GM12878 (cell line): Measurements from ENCODE around the gene SCRN2. TPM values are rescaled to one million over a fixed set of nuclear protein-coding genes. Genes with fewer than 3 reads are reported as not detected.

Experiments
- ATAC-seq: fragments of 200-7000 bp; cut with Tn5 transposase; 3 replicates; pipeline ENCODE4 v1.9.1; 2020; ENCODE audit warnings: mild to moderate bottlenecking, moderate library complexity
- BruUV-seq: library from RNA; stranded (reverse); fragments of 400-500 nt; replicated peaks from 2 replicates; lab custom pipeline; 2021; lab: Mats Ljungman, UMichigan
- CTCF ChIA-PET: fragments of 300-600 bp; sonication (Branson Sonifier 250); formaldehyde crosslinking; extraction: SDS; loops from one replicate; lab custom pipeline; 2021; ENCODE audit warnings: inconsistent platforms; lab: Yijun Ruan, JAX
- POLR2A ChIA-PET: fragments of 350-600 bp; formaldehyde crosslinking; extraction: SDS; loops from one replicate; lab custom pipeline; 2021; ENCODE audit warnings: inconsistent platforms; lab: Charles Lee
- RAD21 ChIA-PET: fragments of 300-600 bp; sonication (Branson Sonifier 250); formaldehyde crosslinking; loops from one replicate; lab custom pipeline; 2023; ENCODE audit warnings: antibody characterized with exemption; ENCODE audit not compliant: unreplicated experiment; lab: Charles Lee
- SMC1A ChIA-PET: fragments of 300-600 bp; sonication (Branson Sonifier 250); formaldehyde crosslinking; loops from one replicate; lab custom pipeline; 2023; ENCODE audit not compliant: unreplicated experiment, uncharacterized antibody; lab: Charles Lee
- DNase-seq: peaks from one replicate; pipeline ENCODE4 v3.0.0-alpha.2; 2011; ENCODE audit warnings: low read depth, low spot score
- FAIRE-seq: peaks from 3 replicates; lab custom pipeline; 2011; peaks lifted over from hg19 to GRCh38; lab: Jason Lieb, UNC
- H2AFZ ChIP-seq: 2 replicates; pipeline ENCODE4 v1.6.0; 2011; ENCODE audit warnings: low read depth, low read length, control low read depth; ENCODE audit not compliant: control insufficient read depth
- H3K27ac ChIP-seq: 2 replicates; pipeline ENCODE4 v1.5.1; 2011; ENCODE audit warnings: control low read depth; ENCODE audit not compliant: control insufficient read depth, insufficient read depth
- H3K27me3 ChIP-seq, 2 experiments: replicated peaks in 1 of 2; 2 replicates each; pipeline versions ENCODE4 v1.6.0 to v1.6.1; 2011; ENCODE audit warnings: low read length in 1 of 2; ENCODE audit not compliant: control insufficient read depth in 2 of 2, insufficient read depth in 2 of 2
- H3K36me3 ChIP-seq, 2 experiments: 2 replicates each; pipeline ENCODE4 v1.5.1; 2011; ENCODE audit warnings: low read length in 1 of 2; ENCODE audit not compliant: control insufficient read depth in 2 of 2, insufficient read depth in 2 of 2
- H3K4me1 ChIP-seq: 2 replicates; pipeline ENCODE4 v1.6.1; 2011; ENCODE audit warnings: mild to moderate bottlenecking, low read length, moderate library complexity, mixed read lengths; ENCODE audit not compliant: control insufficient read depth, insufficient read depth
- H3K4me2 ChIP-seq: 2 replicates; pipeline ENCODE4 v1.6.0; 2011; ENCODE audit warnings: control low read depth; ENCODE audit not compliant: control insufficient read depth, insufficient read depth
- H3K4me3 ChIP-seq: fragments of 200-600 bp; sonication (generic); 2 replicates; pipeline ENCODE4 v1.5.1; 2016
- H3K79me2 ChIP-seq: 2 replicates; pipeline ENCODE4 v1.6.0; 2011; ENCODE audit warnings: low read length; ENCODE audit not compliant: control insufficient read depth, insufficient read depth
- H3K9ac ChIP-seq: 2 replicates; pipeline ENCODE4 v1.8.0; 2011; ENCODE audit warnings: low read length, control low read depth, mixed read lengths; ENCODE audit not compliant: control insufficient read depth, insufficient read depth
- H3K9me3 ChIP-seq: replicated peaks from 3 replicates; pipeline ENCODE4 v1.5.1; 2011; ENCODE audit warnings: mild to moderate bottlenecking, low read length; ENCODE audit not compliant: control insufficient read depth, insufficient read depth
- H4K20me1 ChIP-seq: 2 replicates; pipeline ENCODE4 v1.6.0; 2011; ENCODE audit not compliant: control insufficient read depth, insufficient read depth
- BCLAF1 ChIP-seq: fragments of 450-650 bp; IDR thresholded peaks from 2 replicates; pipeline ENCODE4 v1.6.1; 2017; ENCODE audit warnings: antibody characterized with exemption, mild to moderate bottlenecking, moderate library complexity
- BRCA1 ChIP-seq: IDR thresholded peaks from 2 replicates; pipeline ENCODE4 v1.6.1; 2011; ENCODE audit warnings: low read depth, low read length, improper control_type of control experiment
- E2F8 ChIP-seq: fragments of 450-650 bp; IDR thresholded peaks from 2 replicates; pipeline ENCODE4 v1.6.1; 2018; ENCODE audit warnings: mild to moderate bottlenecking, low read depth, moderate library complexity; ENCODE audit not compliant: partially characterized antibody
- EP300 ChIP-seq, 2 experiments: fragments of 150-350 bp in 1 of 2; IDR thresholded peaks; 2 replicates each; pipeline ENCODE4 v1.6.1; 2011 to 2012; ENCODE audit warnings: low read depth in 2 of 2, low read length in 2 of 2, borderline replicate concordance in 1 of 2, improper control_type of control experiment in 1 of 2, inconsistent platforms in 1 of 2; ENCODE audit not compliant: control insufficient read depth in 1 of 2
- HSF1 ChIP-seq: fragments of 150-350 bp; IDR thresholded peaks from 2 replicates; pipeline ENCODE4 v1.6.1; 2014; ENCODE audit warnings: mild to moderate bottlenecking, low read depth, low read length
- NR2F1 ChIP-seq: fragments of 450-650 bp; conservative IDR thresholded peaks from 2 replicates; pipeline ENCODE4 v1.6.1; 2017; ENCODE audit warnings: mild to moderate bottlenecking
- POU2F2 ChIP-seq: IDR thresholded peaks from 3 replicates; pipeline ENCODE4 v1.6.1; 2011; ENCODE audit warnings: low read depth, mild to moderate bottlenecking, low read length, borderline replicate concordance
- PRDM15 ChIP-seq: fragments of 450-650 bp; formaldehyde crosslinking; IDR thresholded peaks from 2 replicates; pipeline ENCODE4 v1.4.0; 2020; ENCODE audit warnings: mild to moderate bottlenecking, moderate library complexity
- SMAD5 ChIP-seq: IDR thresholded peaks from 2 replicates; pipeline ENCODE4 v1.6.1; 2016; ENCODE audit warnings: antibody characterized with exemption, low read depth
- SUZ12 ChIP-seq: fragments of 200-600 bp; sonication (generic); IDR thresholded peaks from one replicate; pipeline ENCODE4 v1.6.1; 2018; ENCODE audit warnings: antibody characterized with exemption, mild to moderate bottlenecking; ENCODE audit not compliant: unreplicated experiment
- ZSCAN29 ChIP-seq: fragments of 450-650 bp; IDR thresholded peaks from 2 replicates; pipeline ENCODE4 v1.6.1; 2017; ENCODE audit warnings: mild to moderate bottlenecking, moderate library complexity
- WGBS: methylation state at CpG from one replicate; pipeline ENCODE4 v1.1.6; 2016; ENCODE audit warnings: low lambda C conversion rate; ENCODE audit not compliant: insufficient replicate concordance, insufficient coverage; ENCODE audit errors: missing lambda C conversion rate; 5-methylcytosine and 5-hydroxymethylcytosine counted together
- in situ Hi-C: fragments of 300-500 bp; cut with MboI; formaldehyde crosslinking; loops from 9 replicates; pipeline ENCODE4 v1.14.3; 2018; ENCODE audit warnings: mixed read lengths
- intact Hi-C: fragments of 100-400 bp; cut with micrococcal nuclease; formaldehyde crosslinking; loops from one replicate; pipeline ENCODE4 v1.14.2; 2022; ENCODE audit not compliant: unreplicated experiment
- polyA plus RNA-seq, 11 experiments: library from polyadenylated mRNA; depleted of rRNA in 4 of 11; unstranded in 6 of 11; stranded (reverse) in 5 of 11; fragments of >200 nt; fragmentation: Nextera tagmentation in 4 of 11; fragmentation: Illumina TruSeq in 1 of 11; extraction: Ambion mirVana in 4 of 11; extraction: Trizol in 1 of 11; gene quantifications; 1 replicate in 1 of 11; 2 replicates in 10 of 11; pipeline versions ENCODE4 v1.2.1 to v1.2.3, GENCODE V29; 2011 to 2016; ENCODE audit warnings: inconsistent platforms in 2 of 11, missing spikeins in 2 of 11, low read depth in 1 of 11
- total RNA-seq, 4 experiments: library from RNA; depleted of rRNA in 3 of 4; stranded (reverse); fragments of >200 nt in 3 of 4; fragmentation: Illumina TruSeq in 1 of 4; extraction: Trizol in 1 of 4; gene quantifications; 2 replicates each; pipeline versions ENCODE4 v1.2.1 to v1.2.3, GENCODE V29; 2013 to 2021

SCRN2 gene
- total and polyA plus RNA-seq, 10 of the 15 experiments (the other 5 are each of a cell fraction or from before 2014, with no cell fraction given), result 0.34 to 33.3 (median 20.1) TPM

- no peak for TF ChIP-seq BCLAF1
- TF ChIP-seq E2F8, result no peak
- TF ChIP-seq BRCA1, result no peak
- TF ChIP-seq SMAD5, result no peak
- no peak for TF ChIP-seq EP300 (IDR thresholded peaks at IDR 0.05; ENCODE audit: borderline replicate concordance in 1 of 2, control insufficient read depth in 1 of 2, low read depth in 2 of 2, low read length in 2 of 2)
These were observed 9.3 kb upstream of the SCRN2 start (continued) for GRCh38 chr17:47850373-47850691.

GRCh38 chr17:47848198-47848513, 7.1 kb upstream of the SCRN2 start:
- Histone ChIP-seq H3K9ac (no peak overlapping the region), H3K4me3 (no peak overlapping the region), H2AFZ (no peak overlapping the region), H3K27me3 (peaks cover 22 to 33% of the 10 kb centered on the region in 2 experiments), H3K79me2 (no peaks in the 10 kb centered on the region), H4K20me1 (no peaks in the 10 kb centered on the region), H3K9me3 (no peaks in the 10 kb centered on the region), H3K36me3 (no peaks in the 10 kb centered on the region), H3K4me2 (no peak overlapping the region), H3K4me1 (peaks cover 9% of the 10 kb centered on the region), H3K27ac (no peak overlapping the region)
- 47% methylated on average over 22 of the region's 23 CpGs for WGBS
- in situ Hi-C loops, result loop anchor here (10.0 kb wide), 1 partner anchor 777 kb away; the partner anchor contains the start of gene HOXB9
- DNase-seq (no peak), ATAC-seq (no peak), FAIRE-seq (no peak)
- POLR2A ChIA-PET, result no interaction called here
- RAD21 ChIA-PET, result interaction anchor here (1.0 to 2.4 kb wide), 2 partner anchors 42 to 43 kb away, joined by 3 to 6 read pairs; no protein-coding TSS in a partner anchor
- SMC1A ChIA-PET, result interaction anchor here (0.7 to 13.1 kb wide), 4 partner anchors 7 to 102 kb away, joined by 3 to 231 read pairs (median 4); partner anchors contain the start of genes SCRN2 and SP2
- CTCF ChIA-PET, result interaction anchor here (0.6 to 12.4 kb wide), 8 partner anchors 13 to 743 kb away, joined by 3 to 502 read pairs (median 3); partner anchors contain the start of genes CDK5RAP3 and SP2
- intact Hi-C loops, result no loop called here
- no TSS peak for BruUV-seq
- TF ChIP-seq BRCA1, result no peak
- no peak for TF ChIP-seq PRDM15 (CRISPR knock-in tag)
- TF ChIP-seq POU2F2, result no peak
- TF ChIP-seq ZSCAN29, result no peak
- no peak for TF ChIP-seq NR2F1
- TF ChIP-seq HSF1, result no peak
- TF ChIP-seq SUZ12, result no peak
